Left ventricle myocardium superior (tissue), 1 donor: ENCODE measurements around the gene PTTG1IP2. TPM values are rescaled to one million over a fixed set of nuclear protein-coding genes. Genes with fewer than 3 reads are reported as not detected.

Experiments
- ATAC-seq: fragments of 200-7000 bp; cut with Tn5 transposase; one replicate; pipeline ENCODE4 v1.9.1; 2020; ENCODE audit warnings: mild to moderate bottlenecking, moderate library complexity
- DNase-seq: peaks from one replicate; pipeline ENCODE4 v3.0.0-alpha.2; 2020
- intact Hi-C: fragments of 100-400 bp; cut with micrococcal nuclease; formaldehyde crosslinking; loops from one replicate; pipeline ENCODE4 v1.11.0; 2022
- total RNA-seq: library from RNA; stranded (reverse); fragmentation: NEBNext Ultra II Directional; extraction: Animal tissue kit (Norgen Biotek cat#: 25700); gene quantifications from one replicate; pipeline ENCODE4 v1.2.1, GENCODE V29; 2021
- donor health status: DM: no; HTN: yes; CAD: no; lungs with severe emphysema.

PTTG1IP2 gene
- total RNA-seq, 1 donor from 2014 or later: not detected

GRCh38 chr7:90538405-90538804, 69.0 kb downstream of the PTTG1IP2 start:
- ATAC-seq: no peak
- intact Hi-C loops: no loop called here
- no peak for DNase-seq

- intact Hi-C loops: no loop called here
- ATAC-seq (no peak), DNase-seq (no peak)
Measured at GRCh38 chr7:90540406-90540805, 71.0 kb downstream of the PTTG1IP2 start.

- DNase-seq: no peak
Measured at GRCh38 chr7:90551036-90551435, 81.6 kb downstream of the PTTG1IP2 start.

GRCh38 chr7:90552521-90552920, 83.1 kb downstream of the PTTG1IP2 start:
- intact Hi-C loops: loop anchor here (10.0 kb wide), 1 partner anchor 482 kb away; no protein-coding TSS in a partner anchor
- no peak for ATAC-seq
- no peak for DNase-seq

More at GRCh38 chr7:90551036-90551435, 81.6 kb downstream of the PTTG1IP2 start:
- no peak for ATAC-seq
- intact Hi-C loops: loop anchor here (10.0 kb wide), 1 partner anchor 484 kb away; no protein-coding TSS in a partner anchor

GRCh38 chr7:90560730-90561129, 91.3 kb downstream of the PTTG1IP2 start:
- ATAC-seq (no peak), DNase-seq (no peak)
- intact Hi-C loops: no loop called here

Other genes with a start within 250 kb of the PTTG1IP2 start
- gene CFAP69, start 224.5 kb upstream of the PTTG1IP2 start, total RNA-seq: 4.2 TPM
- not detected for gene FAM237B, start 148.3 kb upstream of the PTTG1IP2 start, total RNA-seq
- gene GTPBP10, start 122.9 kb upstream of the PTTG1IP2 start, total RNA-seq: 25.9 TPM
- gene CLDN12, start 66.2 kb upstream of the PTTG1IP2 start, total RNA-seq: 34.0 TPM
- gene CDK14, start 126.7 kb downstream of the PTTG1IP2 start, total RNA-seq: 23.9 TPM